ENCODE measurements around the gene PLAAT2. TPM values are rescaled to one million over a fixed set of nuclear protein-coding genes. Genes with fewer than 3 reads are reported as not detected.

Gene PLAAT2
- total RNA-seq, 6 experiments from 2014 or later, result 0.42 to 2.2 (median 1.1) TPM; not detected in 3

DNA sequence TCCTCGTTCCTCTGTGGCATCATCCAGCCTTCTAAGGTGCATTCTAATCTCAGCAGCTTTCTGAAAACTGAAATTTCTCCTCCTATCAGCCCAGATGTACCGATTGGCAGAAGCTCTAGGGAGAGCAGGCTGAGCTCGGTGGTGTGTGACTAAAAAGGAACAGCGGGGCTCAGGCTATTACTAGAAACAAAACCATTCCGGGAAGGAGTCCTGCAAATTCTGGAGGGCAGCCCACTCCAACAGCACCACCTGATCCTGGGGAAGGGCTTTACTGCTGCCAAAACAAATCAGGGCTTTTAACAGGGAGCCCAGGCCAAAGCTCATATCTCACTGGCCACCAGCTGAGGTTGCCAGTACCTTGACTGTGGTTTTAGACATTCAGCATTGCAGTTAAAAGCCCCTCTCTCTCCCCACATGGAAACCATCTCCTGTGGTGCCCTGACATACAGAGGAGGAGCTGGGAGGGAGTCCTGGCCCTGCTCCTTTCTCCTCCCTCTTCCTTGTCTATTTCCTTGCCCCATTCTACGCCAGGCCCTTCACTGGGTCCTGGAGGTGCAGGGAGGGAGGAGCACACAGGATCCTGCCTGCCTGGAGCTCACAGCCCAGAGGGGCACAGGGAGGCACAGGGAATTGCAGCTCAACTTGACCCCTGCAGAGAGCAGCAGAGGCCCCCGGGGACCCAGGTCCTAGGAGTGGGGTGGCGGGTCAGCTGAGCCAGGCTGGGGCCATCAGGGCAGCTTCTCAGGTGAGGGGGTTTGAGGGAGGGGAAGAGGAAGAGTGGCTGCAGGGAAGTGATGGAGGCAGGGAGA is 25.7 kb downstream of the PLAAT2 start:
- Histone ChIP-seq H3K27me3 (no peaks in the 10 kb centered on the region), H3K4me3 (peak overlapping the region; percentile 37 to 56 (median 53)), H3K9me3 (no peaks in the 10 kb centered on the region), H3K36me3 (peaks cover 0 to 2% (median 0%) of the 10 kb centered on the region in 4 donors), H3K27ac (peak overlapping the region; percentile 83 to 92 (median 84)), H3K4me1 (peaks cover 0 to 19% (median 10%) of the 10 kb centered on the region in 4 donors)
- DNase-seq, result peak; percentile 69 to 88 (median 84)
- WGBS (ENCODE audit: insufficient coverage, low coverage, low lambda C conversion rate, missing lambda C conversion rate), result 20% methylated on average over 7 of the region's 8 CpGs
- ATAC-seq, result peak; percentile 84 to 90 (median 86)
- peak; percentile 47 for TF ChIP-seq POLR2A (IDR thresholded peaks at IDR 0.05)
- TF ChIP-seq, protein P1, sequence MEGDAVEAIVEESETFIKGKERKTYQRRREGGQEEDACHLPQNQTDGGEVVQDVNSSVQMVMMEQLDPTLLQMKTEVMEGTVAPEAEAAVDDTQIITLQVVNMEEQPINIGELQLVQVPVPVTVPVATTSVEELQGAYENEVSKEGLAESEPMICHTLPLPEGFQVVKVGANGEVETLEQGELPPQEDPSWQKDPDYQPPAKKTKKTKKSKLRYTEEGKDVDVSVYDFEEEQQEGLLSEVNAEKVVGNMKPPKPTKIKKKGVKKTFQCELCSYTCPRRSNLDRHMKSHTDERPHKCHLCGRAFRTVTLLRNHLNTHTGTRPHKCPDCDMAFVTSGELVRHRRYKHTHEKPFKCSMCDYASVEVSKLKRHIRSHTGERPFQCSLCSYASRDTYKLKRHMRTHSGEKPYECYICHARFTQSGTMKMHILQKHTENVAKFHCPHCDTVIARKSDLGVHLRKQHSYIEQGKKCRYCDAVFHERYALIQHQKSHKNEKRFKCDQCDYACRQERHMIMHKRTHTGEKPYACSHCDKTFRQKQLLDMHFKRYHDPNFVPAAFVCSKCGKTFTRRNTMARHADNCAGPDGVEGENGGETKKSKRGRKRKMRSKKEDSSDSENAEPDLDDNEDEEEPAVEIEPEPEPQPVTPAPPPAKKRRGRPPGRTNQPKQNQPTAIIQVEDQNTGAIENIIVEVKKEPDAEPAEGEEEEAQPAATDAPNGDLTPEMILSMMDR (IDR thresholded peaks at IDR 0.05), result no peak
- intact Hi-C loops (cut with DNase I), result no loop called here

DNA sequence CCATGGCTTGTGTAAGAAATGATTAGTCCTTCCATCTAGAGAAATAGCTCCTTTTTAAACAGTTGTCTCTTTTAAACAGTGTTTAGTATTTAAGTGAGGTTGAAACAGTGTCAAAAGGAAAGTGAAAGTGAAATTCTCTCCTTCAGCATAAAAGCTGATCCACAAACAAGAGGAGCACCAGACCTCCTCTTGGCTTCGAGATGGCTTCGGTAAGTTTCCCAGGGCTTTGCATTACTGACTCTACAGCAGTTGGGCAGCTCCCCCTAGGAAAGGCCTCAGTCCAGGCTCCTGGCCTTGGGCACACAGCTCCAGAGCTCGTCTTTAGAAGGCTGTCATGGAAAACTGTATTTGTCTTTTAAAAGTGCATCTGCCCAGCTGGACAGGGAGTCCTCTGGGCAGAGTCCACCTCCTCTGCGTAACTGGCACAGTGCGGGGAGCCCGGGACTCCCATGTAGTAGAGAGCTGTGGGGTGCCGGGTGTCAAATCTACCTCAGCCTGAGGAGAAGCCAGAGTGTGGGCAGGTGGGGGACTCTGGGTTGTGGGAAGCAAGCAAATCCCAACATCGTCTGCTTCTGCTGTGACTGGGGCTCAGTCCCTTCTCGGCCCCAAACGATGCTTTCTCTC is 26.4 kb downstream of the PLAAT2 start, which contains the start of gene PLAAT4:
Gene PLAAT4, plus strand, starts transcription at position 140 of the 624 bp plus-strand sequence. Its CDS starts 61 bp downstream, at position 201.
- Histone ChIP-seq H3K27ac (peak within 1 kb of the TSS; percentile 83 to 92 (median 84)), H3K4me3 (peak within 1 kb of the TSS; percentile 37 to 56 (median 53)), H3K27me3 (no peaks in the 10 kb centered on the region), H3K4me1 (peaks cover 0 to 19% (median 10%) of the 10 kb centered on the region in 4 donors), H3K36me3 (peaks cover 0 to 2% (median 0%) of the 10 kb centered on the region in 4 donors), H3K9me3 (no peaks in the 10 kb centered on the region)
- intact Hi-C loops (cut with DNase I), result no loop called here
- TF ChIP-seq POLR2A (IDR thresholded peaks at IDR 0.05), result no peak
- TF ChIP-seq, protein P1 (IDR thresholded peaks at IDR 0.05), result no peak
- peak; percentile 59 to 86 (median 84) for DNase-seq
- ATAC-seq, result peak; percentile 77 to 86 (median 86)
- 3% methylated on average over 9 of the region's 10 CpGs for WGBS (ENCODE audit: insufficient coverage, low coverage, low lambda C conversion rate, missing lambda C conversion rate)

DNA sequence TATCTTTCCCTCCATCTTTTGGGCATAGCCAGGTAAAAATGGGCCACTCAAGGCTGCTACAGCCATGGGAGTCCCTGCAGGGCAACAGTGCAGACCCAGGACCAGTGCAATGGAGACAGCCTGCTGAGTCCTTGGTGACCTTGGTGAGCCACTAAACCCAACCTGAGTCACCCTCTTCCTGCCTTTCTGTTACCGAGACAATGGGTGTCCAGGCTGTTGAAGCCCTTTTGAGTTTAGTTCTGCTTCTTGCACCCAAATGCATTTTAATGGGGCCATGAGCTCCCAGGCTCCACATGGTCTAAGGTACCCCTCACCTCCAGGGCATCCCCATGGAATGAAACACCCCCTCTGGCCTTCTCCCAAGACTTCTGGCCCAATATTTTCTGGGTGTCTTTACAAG is 27.4 kb downstream of the PLAAT2 start:
- DNase-seq (no peak), ATAC-seq (no peak)
- no CpG with 5 or more reads among the region's 1 CpG for WGBS (ENCODE audit: insufficient coverage, low coverage, low lambda C conversion rate, missing lambda C conversion rate)
- intact Hi-C loops (cut with DNase I), result no loop called here
- H3K4me3 ChIP-seq, result no peak overlapping the region
- peak overlapping the region in 2 of 3 donors; percentile 84 to 92 for H3K27ac ChIP-seq
- peaks cover 3 to 19% (median 12%) of the 10 kb centered on the region in 4 donors for H3K4me1 ChIP-seq
- H3K36me3 ChIP-seq, result peaks cover 0 to 2% (median 0%) of the 10 kb centered on the region in 4 donors
- no peaks in the 10 kb centered on the region for H3K9me3 ChIP-seq
- no peaks in the 10 kb centered on the region for H3K27me3 ChIP-seq
- no peak for TF ChIP-seq POLR2A (IDR thresholded peaks at IDR 0.05)
- TF ChIP-seq, protein P1 (IDR thresholded peaks at IDR 0.05), result no peak

DNA sequence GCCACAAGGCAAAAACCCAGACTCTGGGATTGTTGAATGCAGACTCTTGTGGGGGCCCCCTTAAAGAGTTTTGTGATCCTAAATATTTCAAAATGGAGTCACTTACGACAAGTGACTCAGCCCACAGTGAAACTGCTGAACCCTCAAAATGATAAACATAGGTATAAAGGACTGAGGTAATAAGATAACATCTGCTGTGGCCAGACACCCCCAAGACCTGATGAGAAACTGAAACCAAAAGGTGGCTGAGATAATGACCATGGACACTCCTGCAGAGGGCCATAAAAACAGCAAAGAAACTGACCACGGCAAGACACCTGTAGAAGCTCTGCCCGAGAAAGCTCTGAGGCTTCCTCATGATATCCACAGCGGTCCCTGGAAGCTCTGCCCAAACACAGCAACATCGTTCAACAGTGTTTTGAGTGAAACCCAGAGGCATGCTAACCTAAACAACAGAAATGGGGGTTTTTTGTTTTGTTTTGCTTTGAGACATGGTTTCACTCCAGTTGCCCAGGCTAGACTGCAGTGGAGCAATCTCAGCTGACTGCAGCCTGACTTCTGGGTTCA is 28.2 kb downstream of the PLAAT2 start:
- Histone ChIP-seq H3K4me1 (peaks cover 3 to 19% (median 12%) of the 10 kb centered on the region in 4 donors), H3K36me3 (peaks cover 0 to under 1% (median 0%) of the 10 kb centered on the region in 4 donors), H3K9me3 (no peaks in the 10 kb centered on the region), H3K27me3 (no peaks in the 10 kb centered on the region), H3K27ac (no peak overlapping the region), H3K4me3 (no peak overlapping the region)
- DNase-seq (no peak), ATAC-seq (no peak)
- TF ChIP-seq, protein P1 (IDR thresholded peaks at IDR 0.05), result no peak
- TF ChIP-seq POLR2A (IDR thresholded peaks at IDR 0.05), result no peak
- WGBS (ENCODE audit: insufficient coverage, low coverage, low lambda C conversion rate, missing lambda C conversion rate), result 69% methylated on average over 3 of the region's 5 CpGs
- intact Hi-C loops (cut with DNase I), result no loop called here

Data from right lobe of liver (tissue), 6 donors.